ENCODE measurements around the gene MAU2. TPM values are rescaled to one million over a fixed set of nuclear protein-coding genes. Genes with fewer than 3 reads are reported as not detected.

The MAU2 gene
- total and polyA plus RNA-seq, 2 experiments from 2014 or later = 18.9 to 62.2 TPM

GRCh38 chr19:19342086-19343015 is 21.7 kb downstream of the MAU2 start:
- TF ChIP-seq JUNB (IDR thresholded peaks at IDR 0.05; ENCODE audit: unreplicated experiment) (no peak), CTCF (conservative IDR thresholded peaks at IDR 0.05; ENCODE audit: low read depth in 2 of 2) (peak; percentile 91 to 98), ETS1 (IDR thresholded peaks at IDR 0.05) (no peak), CREB1 (CRISPR knock-in tag; IDR thresholded peaks at IDR 0.05; ENCODE audit: low read depth) (0 out of 2 replicates have a peak, but pooled peaks have one; percentile 2)
- H3K27me3 ChIP-seq (ENCODE audit: insufficient read depth) = no peaks in the 10 kb centered on the region
- no peaks in the 10 kb centered on the region for H3K79me2 ChIP-seq (replicated peaks; ENCODE audit: insufficient read depth)
- Mint-ChIP-seq H3K27ac (no peak overlapping the region), H3K4me1 (no peaks in the 10 kb centered on the region), H3K9me3 (no peaks in the 10 kb centered on the region), H3K4me3 (no peak overlapping the region), H3K36me3 (ENCODE audit: low read depth) (peaks cover 60% of the 10 kb centered on the region), H3K27me3 (ENCODE audit: insufficient read depth, low read depth, poor library complexity) (peaks cover 7% of the 10 kb centered on the region)
- H3K27ac ChIP-seq (ENCODE audit: low read depth) = no peak overlapping the region
- ATAC-seq (peak; percentile 98), DNase-seq (ENCODE audit: low spot score) (peak; percentile 89)
- H3K4me1 ChIP-seq (ENCODE audit: insufficient read depth) = no peaks in the 10 kb centered on the region
- H3K4me2 ChIP-seq = no peak overlapping the region
- 0 out of 2 replicates have a peak, but pooled peaks cover 3% of the 10 kb centered on the region for H3K36me3 ChIP-seq (ENCODE audit: insufficient read depth)
- H3K4me3 ChIP-seq = no peak overlapping the region
- H2AFZ ChIP-seq = no peak overlapping the region
- no peaks in the 10 kb centered on the region for H3F3A ChIP-seq (replicated peaks; ENCODE audit: low read depth)
- no peaks in the 10 kb centered on the region for H4K20me1 ChIP-seq (replicated peaks; ENCODE audit: insufficient read depth)
- H3K9me2 ChIP-seq (ENCODE audit: insufficient read depth) = no peaks in the 10 kb centered on the region

- no peak for ATAC-seq
- Histone ChIP-seq H4K20me1 (replicated peaks; ENCODE audit: insufficient read depth) (no peaks in the 10 kb centered on the region), H3K27me3 (ENCODE audit: insufficient read depth) (no peaks in the 10 kb centered on the region), H2AFZ (no peak overlapping the region), H3F3A (replicated peaks; ENCODE audit: low read depth) (no peaks in the 10 kb centered on the region), H3K4me1 (ENCODE audit: insufficient read depth) (no peaks in the 10 kb centered on the region), H3K79me2 (replicated peaks; ENCODE audit: insufficient read depth) (no peaks in the 10 kb centered on the region), H3K9me2 (ENCODE audit: insufficient read depth) (no peaks in the 10 kb centered on the region), H3K36me3 (ENCODE audit: insufficient read depth) (0 out of 2 replicates have a peak, but pooled peaks cover 3% of the 10 kb centered on the region), H3K4me3 (no peak overlapping the region), H3K4me2 (no peak overlapping the region), H3K27ac (ENCODE audit: low read depth) (no peak overlapping the region)
- Mint-ChIP-seq H3K27ac (no peak overlapping the region), H3K36me3 (ENCODE audit: low read depth) (peaks cover 59% of the 10 kb centered on the region), H3K4me3 (no peak overlapping the region), H3K9me3 (no peaks in the 10 kb centered on the region), H3K27me3 (ENCODE audit: insufficient read depth, low read depth, poor library complexity) (peaks cover 7% of the 10 kb centered on the region), H3K4me1 (no peaks in the 10 kb centered on the region)
- DNase-seq (ENCODE audit: low spot score) = no peak
- TF ChIP-seq ZNF331 (CRISPR knock-in tag; IDR thresholded peaks at IDR 0.05; ENCODE audit: low read depth) = no peak
- TF ChIP-seq CTCF (conservative IDR thresholded peaks at IDR 0.05; ENCODE audit: low read depth in 2 of 2) = no peak
- no peak for TF ChIP-seq ETS1 (IDR thresholded peaks at IDR 0.05)
- no peak for TF ChIP-seq EZH2 (IDR thresholded peaks at IDR 0.05; ENCODE audit: low read depth, unreplicated experiment)
- TF ChIP-seq CREB1 (CRISPR knock-in tag; IDR thresholded peaks at IDR 0.05; ENCODE audit: low read depth) = no peak
- no peak for TF ChIP-seq EZH2phosphoT487 (IDR thresholded peaks at IDR 0.05; ENCODE audit: unreplicated experiment)
- TF ChIP-seq NANOG (IDR thresholded peaks at IDR 0.05; ENCODE audit: borderline replicate concordance) = no peak
Observed at GRCh38 chr19:19343016-19343362, 22.4 kb downstream of the MAU2 start.
